Heart left ventricle (tissue), 16 donors: ENCODE results near the gene SLC26A1. TPM values are rescaled to one million over a fixed set of nuclear protein-coding genes. Genes with fewer than 3 reads are reported as not detected.

Experiments
- ATAC-seq, 4 donors: fragments of 200-7000 bp; cut with Tn5 transposase; one replicate each; pipeline ENCODE4 v1.9.1; 2020 to 2022; ENCODE audit warnings: moderate library complexity in 4 of 4, mild to moderate bottlenecking in 3 of 4, moderate number of reproducible peaks in 1 of 4
- DNase-seq, 5 donors: peaks; one replicate each; pipeline ENCODE4 v3.0.0-alpha.2; 2020
- H3K27ac ChIP-seq, 12 donors: fragments of 200-600 bp; sonication (generic) in 4 of 12; one replicate each; pipeline versions ENCODE4 v1.5.0 to v1.8.0; 2016 to 2022; ENCODE audit warnings: mild to moderate bottlenecking in 2 of 12
- H3K27me3 ChIP-seq, 9 donors: fragments of 200-600 bp; sonication (generic) in 2 of 9; one replicate each; pipeline versions ENCODE4 v1.5.1 to v1.8.0; 2016 to 2022; ENCODE audit warnings: mild to moderate bottlenecking in 3 of 9
- H3K36me3 ChIP-seq, 9 donors: fragments of 200-600 bp; sonication (generic) in 2 of 9; one replicate each; pipeline versions ENCODE4 v1.5.0 to v1.8.0; 2018 to 2022; ENCODE audit warnings: mild to moderate bottlenecking in 2 of 9
- H3K4me1 ChIP-seq, 12 donors: fragments of 200-600 bp; sonication (generic) in 4 of 12; one replicate each; pipeline versions ENCODE4 v1.5.0 to v1.8.0; 2016 to 2022; ENCODE audit warnings: mild to moderate bottlenecking in 3 of 12
- H3K4me3 ChIP-seq, 12 donors: fragments of 200-600 bp; sonication (generic) in 4 of 12; one replicate each; pipeline versions ENCODE4 v1.5.0 to v1.8.0; 2017 to 2022; ENCODE audit warnings: mild to moderate bottlenecking in 9 of 12, moderate library complexity in 4 of 12
- H3K9me3 ChIP-seq, 12 donors: fragments of 200-600 bp; sonication (generic) in 4 of 12; one replicate each; pipeline versions ENCODE4 v1.5.0 to v1.8.0; 2016 to 2022; ENCODE audit warnings: mild to moderate bottlenecking in 1 of 12
- POLR2A ChIP-seq, 2 donors: fragments of 450-650 bp; IDR thresholded peaks; one replicate each; pipeline ENCODE4 v1.6.1; 2017; ENCODE audit warnings: antibody characterized with exemption in 2 of 2, mild to moderate bottlenecking in 2 of 2, moderate library complexity in 2 of 2
- WGBS, 4 donors: extraction: QIAGEN DNeasy Blood & Tissue Kit in 2 of 4; methylation state at CpG; one replicate each; pipeline versions ENCODE4 v1.1.5 to v1.1.7; 2013 to 2018; 5-methylcytosine and 5-hydroxymethylcytosine counted together
- intact Hi-C, 10 donors: fragments of 100-400 bp; cut with DNase I; formaldehyde crosslinking; loops; one replicate each; pipeline versions ENCODE4 v1.11.1 to v1.14.2; 2022
- polyA plus RNA-seq, 2 donors: library from polyadenylated mRNA; stranded (reverse); fragments of 200-250 nt; gene quantifications; one replicate each; pipeline ENCODE4 v1.2.3, GENCODE V29; 2013
- total RNA-seq, 9 donors: library from RNA; depleted of rRNA in 2 of 9; stranded (reverse); fragments of >200 nt in 2 of 9; fragmentation: NEBNext Ultra II Directional in 3 of 9; extraction: Animal tissue kit (Norgen Biotek cat#: 25700) in 3 of 9; gene quantifications; one replicate each; pipeline versions ENCODE4 v1.1.0 to v1.2.4, GENCODE V29; 2016 to 2023
- TF ChIP-seq, protein P1 (sequence below), 12 donors: fragments of 200-600 bp; sonication (generic) in 4 of 12; IDR thresholded peaks; one replicate each; pipeline versions ENCODE4 v1.5.0 to v1.8.0; 2018 to 2022; ENCODE audit warnings: antibody characterized with exemption in 12 of 12, mild to moderate bottlenecking in 5 of 12
- donor health status: ischemic (EF 13 %, LVEDD 7.1; RV severe dilation, severe dysfunction).
- donor health status: healthy with polysubstance abuse.
- donor health status: DM: no; HTN: yes; CAD: no.
- donor health status: DM: no; HTN: no; CAD: no.
- donor health status: ischemic (EF 25% LVEDD 6.9; RV normal size, moderate dysfunction).
- donor health status: ischemic (EF 25% LVEDD 5.7; RV mildly dilated, moderate dysfunction).
- donor health status: healthy.
- donor health status: DM: yes; HTN: yes; CAD: no.
- donor health status: ischemic (EF 35%, LVEDD 5.7; RV mildly dilated, moderate dysfunction).
- donor health status: nonischemic (EF 11% LVEDD 7.7; RV severe dilation, severe dysfunction).
- donor health status: DM: yes; HTN: yes; CAD: no.
- donor health status: PGD.
- donor health status: ischemic (EF 29% LVEDD 5.4; RV normal size, mild dysfunction).
- donor health status: nonischemic (EF 23%, LVEDD 6.1; RV moderate dilation, normal function).

SLC26A1 gene
- total and polyA plus RNA-seq, 11 donors, result 0.03 to 0.27 (median 0.25) TPM; not detected in 5

DNA sequence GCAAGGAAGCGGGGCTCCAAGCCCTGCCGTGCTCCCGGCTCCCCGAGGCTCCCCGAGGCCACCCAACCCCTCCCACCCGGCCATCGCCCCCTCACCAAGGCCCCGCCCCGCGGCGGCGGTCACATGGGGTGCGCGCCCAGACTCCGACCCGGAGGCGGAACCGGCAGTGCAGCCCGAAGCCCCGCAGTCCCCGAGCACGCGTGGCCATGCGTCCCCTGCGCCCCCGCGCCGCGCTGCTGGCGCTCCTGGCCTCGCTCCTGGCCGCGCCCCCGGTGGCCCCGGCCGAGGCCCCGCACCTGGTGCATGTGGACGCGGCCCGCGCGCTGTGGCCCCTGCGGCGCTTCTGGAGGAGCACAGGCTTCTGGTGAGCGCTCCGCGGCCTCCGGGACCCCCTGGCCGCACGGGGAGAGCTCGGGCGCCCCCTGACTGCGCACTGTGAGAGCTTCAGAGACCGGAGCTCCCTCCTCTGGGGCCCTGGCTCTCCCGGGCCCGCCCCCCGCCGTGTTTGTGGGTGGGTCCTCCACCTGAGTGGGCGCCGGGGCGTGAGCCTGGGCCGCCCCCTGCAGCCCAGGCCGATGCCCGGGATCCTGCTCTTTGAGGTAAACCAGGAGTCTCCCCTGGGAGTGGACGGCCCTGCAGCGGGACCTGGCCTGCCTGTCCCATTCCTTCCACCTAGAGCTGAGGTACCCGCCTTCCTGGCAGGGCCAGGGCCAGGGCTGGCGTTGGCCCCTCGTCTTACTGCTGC, 6.2 kb downstream of the SLC26A1 start, which contains the start of gene IDUA:
Gene IDUA (plus strand): TSS at position 166 of the 745 bp plus-strand sequence. CDS start 41 bp downstream, at position 207.
- peak in 1 of 2 donors; percentile 34 for TF ChIP-seq POLR2A (IDR thresholded peaks at IDR 0.05)
- TF ChIP-seq, protein P1, sequence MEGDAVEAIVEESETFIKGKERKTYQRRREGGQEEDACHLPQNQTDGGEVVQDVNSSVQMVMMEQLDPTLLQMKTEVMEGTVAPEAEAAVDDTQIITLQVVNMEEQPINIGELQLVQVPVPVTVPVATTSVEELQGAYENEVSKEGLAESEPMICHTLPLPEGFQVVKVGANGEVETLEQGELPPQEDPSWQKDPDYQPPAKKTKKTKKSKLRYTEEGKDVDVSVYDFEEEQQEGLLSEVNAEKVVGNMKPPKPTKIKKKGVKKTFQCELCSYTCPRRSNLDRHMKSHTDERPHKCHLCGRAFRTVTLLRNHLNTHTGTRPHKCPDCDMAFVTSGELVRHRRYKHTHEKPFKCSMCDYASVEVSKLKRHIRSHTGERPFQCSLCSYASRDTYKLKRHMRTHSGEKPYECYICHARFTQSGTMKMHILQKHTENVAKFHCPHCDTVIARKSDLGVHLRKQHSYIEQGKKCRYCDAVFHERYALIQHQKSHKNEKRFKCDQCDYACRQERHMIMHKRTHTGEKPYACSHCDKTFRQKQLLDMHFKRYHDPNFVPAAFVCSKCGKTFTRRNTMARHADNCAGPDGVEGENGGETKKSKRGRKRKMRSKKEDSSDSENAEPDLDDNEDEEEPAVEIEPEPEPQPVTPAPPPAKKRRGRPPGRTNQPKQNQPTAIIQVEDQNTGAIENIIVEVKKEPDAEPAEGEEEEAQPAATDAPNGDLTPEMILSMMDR (IDR thresholded peaks at IDR 0.05), result peak; percentile 15 to 59 (median 43)
- Histone ChIP-seq H3K4me1 (peaks cover 0 to 34% (median 18%) of the 10 kb centered on the region in 12 donors), H3K9me3 (no peaks in the 10 kb centered on the region), H3K27ac (peak within 1 kb of the TSS in 10 of 12 donors; percentile 33 to 76 (median 55)), H3K4me3 (peak within 1 kb of the TSS; percentile 60 to 93 (median 73)), H3K27me3 (no peaks in the 10 kb centered on the region), H3K36me3 (peaks cover 0 to 19% (median 0%) of the 10 kb centered on the region in 9 donors)
- DNase-seq (peak; percentile 83 to 90 (median 85)), ATAC-seq (peak; percentile 55 to 90 (median 86))
- 0 to 2% (median 1%) methylated on average over 3 to 69 of the region's 69 CpGs for WGBS, 4 donors
- intact Hi-C loops, result loop anchor here in 4 of 10 donors (5.0 to 10.0 kb wide), 4 partner anchors 55 to 245 kb away; partner anchors contain the start of genes GAK (in 1 of the 4) and TMEM175 (in 1 of the 4)

DNA sequence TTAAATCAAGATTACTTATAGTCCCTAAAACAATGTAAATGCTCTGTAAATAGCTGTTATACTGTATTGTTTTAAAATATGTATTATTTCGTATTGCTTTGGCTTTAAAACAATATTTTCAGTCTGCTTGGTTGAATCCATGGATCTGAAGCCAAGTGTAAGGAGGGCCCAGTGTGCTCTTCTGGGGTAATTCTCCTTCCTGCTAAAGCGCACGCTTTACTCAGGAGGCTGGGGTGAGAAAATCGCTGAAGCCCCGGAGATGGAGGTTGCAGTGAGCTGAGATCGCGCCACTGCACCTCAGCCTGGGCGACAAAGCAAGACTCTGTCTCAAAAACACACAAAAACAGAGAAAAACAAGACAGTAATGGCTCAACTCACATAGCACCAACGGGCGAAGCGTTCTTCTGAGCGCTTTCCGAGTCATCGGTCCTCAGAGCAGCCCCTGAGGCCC, 6.8 kb downstream of the SLC26A1 start:
- DNase-seq (no peak), ATAC-seq (peak in 2 of 4 donors; percentile 17 to 24)
- intact Hi-C loops, result loop anchor here in 4 of 10 donors (5.0 to 10.0 kb wide), 4 partner anchors 54 to 244 kb away; partner anchors contain the start of genes GAK (in 1 of the 4) and TMEM175 (in 1 of the 4)
- Histone ChIP-seq H3K27ac (peak overlapping the region in 10 of 12 donors; percentile 33 to 76 (median 55)), H3K36me3 (peaks cover 0 to 19% (median 0%) of the 10 kb centered on the region in 9 donors), H3K9me3 (no peaks in the 10 kb centered on the region), H3K27me3 (no peaks in the 10 kb centered on the region), H3K4me3 (peak overlapping the region; percentile 60 to 93 (median 73)), H3K4me1 (peaks cover 0 to 34% (median 18%) of the 10 kb centered on the region in 12 donors)
- TF ChIP-seq, protein P1 (IDR thresholded peaks at IDR 0.05), result no peak
- TF ChIP-seq POLR2A (IDR thresholded peaks at IDR 0.05), result no peak
- WGBS, 4 donors, result 4 to 7% (median 6%) methylated on average over 8 to 14 of the region's 14 CpGs

DNA sequence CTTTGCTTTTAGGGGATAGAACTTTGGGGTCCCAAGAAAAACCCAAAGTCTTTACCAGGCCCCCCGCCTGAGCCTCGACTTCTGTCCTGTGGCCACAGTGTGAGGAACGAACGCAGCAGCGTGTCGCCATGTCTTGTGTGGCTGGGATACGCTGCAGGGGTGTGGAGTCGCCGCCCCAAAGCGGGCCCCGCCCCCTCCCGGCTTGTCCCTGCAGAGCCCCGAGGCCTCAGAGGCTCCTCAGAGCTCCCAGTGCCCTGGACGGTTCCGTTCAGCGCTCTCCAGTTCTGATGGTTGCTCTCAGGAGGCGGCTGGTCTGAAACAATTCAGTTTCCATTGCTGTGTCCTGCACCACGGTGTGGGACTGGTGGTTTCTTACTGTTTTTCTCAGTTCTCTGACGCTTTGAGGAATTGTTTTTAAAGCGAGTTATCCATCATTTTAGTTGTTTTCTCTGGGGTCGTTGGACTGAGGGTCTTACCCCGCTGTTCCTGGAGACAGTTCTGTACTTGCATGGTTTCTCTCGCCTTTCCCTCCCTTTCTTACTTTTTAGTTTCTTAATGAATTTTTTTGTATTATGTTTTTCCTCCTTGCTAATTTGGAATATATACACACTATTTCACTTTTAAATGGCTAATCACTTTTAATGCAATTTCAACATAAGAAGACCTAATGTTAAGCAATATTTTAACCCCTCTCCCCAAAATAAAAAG, 7.9 kb downstream of the SLC26A1 start:
- DNase-seq, result peak; percentile 66 to 88 (median 82)
- Histone ChIP-seq H3K4me3 (peak overlapping the region in 9 of 12 donors; percentile 9 to 75 (median 31)), H3K9me3 (no peaks in the 10 kb centered on the region), H3K4me1 (peaks cover 0 to 34% (median 18%) of the 10 kb centered on the region in 12 donors), H3K27ac (no peak overlapping the region), H3K36me3 (peaks cover 0 to 11% (median 0%) of the 10 kb centered on the region in 9 donors), H3K27me3 (no peaks in the 10 kb centered on the region)
- TF ChIP-seq POLR2A (IDR thresholded peaks at IDR 0.05), result no peak
- TF ChIP-seq, protein P1 (IDR thresholded peaks at IDR 0.05), result no peak
- peak; percentile 66 to 79 (median 75) for ATAC-seq
- WGBS, 4 donors, result 50 to 65% (median 57%) methylated on average over 16 to 23 of the region's 23 CpGs
- intact Hi-C loops, result loop anchor here in 4 of 10 donors (5.0 to 10.0 kb wide), 4 partner anchors 53 to 243 kb away; partner anchors contain the start of genes GAK (in 1 of the 4) and TMEM175 (in 1 of the 4)
